Stromal cell of bone marrow (primary cell): ENCODE data around the gene KDM4B.

Experiments used
- DNase-seq: peaks from one replicate; pipeline ENCODE4 v3.0.0-alpha.2; 2012; ENCODE audit warnings: low read depth

The KDM4B gene

DNA sequence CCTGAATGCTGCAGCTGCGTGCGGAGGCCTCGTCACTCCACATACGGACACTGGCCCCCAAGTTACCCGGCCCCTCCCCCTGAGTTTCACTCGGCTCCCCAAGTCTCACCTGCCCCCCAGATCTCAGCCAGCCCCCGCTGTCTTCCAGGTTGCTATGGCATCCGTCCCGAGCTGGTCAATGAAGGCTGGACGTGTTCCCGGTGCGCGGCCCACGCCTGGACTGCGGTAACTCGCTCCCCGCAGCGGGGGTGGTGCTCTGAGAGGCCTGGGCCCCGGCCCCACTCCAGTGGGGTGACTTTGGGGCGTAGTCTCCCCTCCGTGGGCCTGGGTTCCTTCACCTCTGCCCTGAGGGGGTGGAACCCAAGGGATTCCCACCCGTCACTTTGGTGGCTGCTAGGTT lies 168.2 kb downstream of the KDM4B start:
- no peak for DNase-seq

- DNase-seq = no peak
Measured at GRCh38 chr19:5137571-5138124, 168.7 kb downstream of the KDM4B start.

- peak; percentile 55 for DNase-seq
Measured at GRCh38 chr19:5138606-5139582, 170.0 kb downstream of the KDM4B start.

DNA sequence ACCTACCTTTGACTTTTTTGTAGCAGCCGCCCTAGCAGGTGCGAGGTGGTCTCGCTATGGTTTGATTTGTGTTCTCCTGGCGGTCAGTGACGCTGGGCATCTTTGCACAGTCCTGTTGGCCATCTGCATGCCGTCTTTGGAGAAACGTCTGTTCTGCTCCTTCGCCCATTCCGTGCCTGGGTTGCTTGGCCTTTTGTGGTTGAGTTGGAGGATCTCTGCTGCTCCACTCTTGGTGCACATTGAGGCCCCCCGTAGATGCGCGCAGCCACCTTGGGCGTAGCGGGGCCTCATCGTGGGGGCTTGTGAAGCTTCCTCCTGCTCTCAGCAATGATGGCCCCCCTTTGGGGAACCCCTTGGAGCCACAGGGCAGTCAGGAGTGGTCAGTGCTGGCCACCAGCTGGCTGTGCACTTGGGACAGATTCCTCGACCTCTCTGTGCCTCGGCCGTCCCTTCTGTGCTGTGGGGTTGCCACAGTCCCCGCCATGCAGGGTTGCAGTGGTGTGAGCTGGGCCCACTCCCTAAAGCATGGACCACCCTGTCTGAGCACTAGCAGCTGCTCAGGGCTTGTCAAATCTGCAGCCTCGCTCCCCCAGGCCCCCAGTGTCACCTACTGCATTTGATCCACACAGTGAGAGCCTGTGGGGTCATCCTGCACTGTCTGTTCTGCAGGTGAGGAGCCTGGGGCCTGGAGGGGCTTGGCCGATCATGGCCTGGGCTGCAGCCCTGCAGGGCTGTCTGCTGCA lies 170.8 kb downstream of the KDM4B start:
- DNase-seq = no peak

- DNase-seq = no peak
Measured at GRCh38 chr19:5141129-5141849, 172.4 kb downstream of the KDM4B start.

DNA sequence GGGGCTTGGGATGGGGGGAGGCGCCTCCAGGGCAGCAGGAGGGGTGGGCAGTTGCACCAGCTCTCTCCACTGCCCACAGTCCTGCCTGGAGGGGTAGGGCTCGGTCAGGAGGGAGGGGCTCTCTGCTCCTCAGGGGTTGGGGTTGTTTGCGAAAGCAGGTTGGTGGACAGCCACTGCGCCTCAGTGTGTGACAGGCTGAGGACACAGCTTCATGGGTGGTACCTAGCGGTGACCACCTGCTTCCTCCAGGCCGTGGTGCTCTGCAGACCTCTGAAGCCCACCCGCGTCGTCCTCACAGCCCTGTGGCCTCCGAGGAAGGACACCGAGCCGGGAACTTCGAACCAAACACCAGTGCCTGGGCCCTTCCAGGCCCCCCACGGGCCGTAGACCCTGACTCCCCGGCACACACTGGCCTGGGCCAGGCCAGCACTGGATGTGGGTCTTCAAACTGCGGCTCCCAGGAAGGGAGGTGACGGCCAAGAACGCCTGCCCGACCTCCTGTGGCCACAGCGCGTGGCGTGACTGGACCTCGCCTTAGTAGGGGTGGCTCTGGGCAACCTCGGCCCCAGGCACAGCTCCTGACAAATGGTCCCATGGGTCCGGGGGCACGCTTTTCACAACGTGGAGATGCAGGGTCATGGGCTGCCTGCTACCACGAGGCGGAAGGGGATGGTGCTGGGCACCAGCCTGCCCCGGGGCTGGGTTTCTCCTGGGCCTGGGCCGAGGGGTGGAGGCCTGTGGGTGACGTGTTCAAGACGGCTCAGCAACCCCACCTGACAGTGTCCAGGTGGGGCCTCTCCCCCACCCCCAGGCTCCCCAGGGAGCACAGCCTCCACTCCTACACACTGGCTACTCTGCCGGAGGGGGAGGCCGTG lies 173.2 kb downstream of the KDM4B start:
- DNase-seq = no peak

DNA sequence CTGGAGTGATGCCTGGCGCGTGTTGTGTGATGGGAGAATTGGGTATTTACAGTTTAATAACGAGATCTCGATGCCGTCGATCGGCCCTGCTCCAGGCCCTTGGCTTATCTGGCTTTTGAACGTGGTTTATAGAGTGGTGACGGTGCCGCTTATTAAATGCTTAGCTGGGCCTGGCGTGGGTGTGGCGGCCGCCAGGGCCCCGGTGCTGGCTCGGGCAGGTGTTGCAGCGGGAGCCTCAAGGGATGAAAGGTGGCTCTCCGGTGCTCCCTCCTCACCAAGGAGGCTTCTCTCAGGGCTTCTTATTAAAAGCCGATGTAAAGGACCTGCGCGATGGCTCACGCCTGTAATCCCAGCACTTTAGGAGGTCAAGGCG lies 173.8 kb downstream of the KDM4B start:
- DNase-seq = no peak

GRCh38 chr19:5143471-5144411 lies 174.8 kb downstream of the KDM4B start:
- no peak for DNase-seq

GRCh38 chr19:5144545-5145179 lies 175.7 kb downstream of the KDM4B start:
- DNase-seq = no peak

- DNase-seq = no peak
Measured at GRCh38 chr19:5145521-5146511, 176.9 kb downstream of the KDM4B start.

DNA sequence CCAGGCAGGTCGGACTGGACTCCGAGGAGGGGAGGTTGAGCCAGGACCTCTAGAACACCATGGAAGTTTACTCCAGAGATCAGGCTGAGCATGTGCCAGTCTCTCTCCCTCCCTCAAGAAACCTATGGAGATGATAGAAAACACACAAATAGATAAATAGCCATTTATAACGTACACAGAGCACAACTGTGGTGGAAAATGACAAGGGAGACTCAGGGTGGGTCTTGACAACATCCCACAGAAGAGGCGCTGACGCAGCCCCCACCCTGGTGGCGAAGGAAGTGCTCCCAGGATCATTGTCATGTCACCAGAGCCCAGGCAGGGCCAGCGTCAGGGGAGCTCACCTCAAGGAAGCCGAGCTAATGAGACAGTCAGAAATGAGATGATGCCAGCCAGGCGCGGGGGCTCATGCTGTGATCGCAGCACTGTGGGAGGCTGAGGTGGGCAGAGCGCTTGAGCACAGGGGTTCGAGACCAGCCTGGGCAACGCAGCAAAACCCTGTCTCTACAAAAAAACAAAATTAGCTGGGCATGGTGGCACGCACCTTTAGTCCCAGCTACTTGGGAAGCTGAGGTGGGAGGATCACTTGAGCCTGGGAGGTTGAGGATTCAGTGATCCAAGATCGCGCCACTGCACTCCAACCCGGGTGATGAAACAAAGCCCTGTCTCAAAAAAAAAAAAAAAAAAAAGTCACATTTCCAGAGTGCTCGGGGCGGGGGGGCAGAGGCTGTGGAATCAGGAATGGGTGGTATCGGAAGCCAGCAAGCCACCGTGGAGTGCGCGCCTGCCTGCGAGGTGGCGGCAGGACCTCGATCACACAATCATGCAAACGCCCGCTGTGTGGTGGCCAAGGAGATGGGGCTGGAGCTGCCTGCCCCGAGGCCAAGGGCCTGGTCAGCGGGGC lies 178.4 kb downstream of the KDM4B start:
- no peak for DNase-seq

DNA sequence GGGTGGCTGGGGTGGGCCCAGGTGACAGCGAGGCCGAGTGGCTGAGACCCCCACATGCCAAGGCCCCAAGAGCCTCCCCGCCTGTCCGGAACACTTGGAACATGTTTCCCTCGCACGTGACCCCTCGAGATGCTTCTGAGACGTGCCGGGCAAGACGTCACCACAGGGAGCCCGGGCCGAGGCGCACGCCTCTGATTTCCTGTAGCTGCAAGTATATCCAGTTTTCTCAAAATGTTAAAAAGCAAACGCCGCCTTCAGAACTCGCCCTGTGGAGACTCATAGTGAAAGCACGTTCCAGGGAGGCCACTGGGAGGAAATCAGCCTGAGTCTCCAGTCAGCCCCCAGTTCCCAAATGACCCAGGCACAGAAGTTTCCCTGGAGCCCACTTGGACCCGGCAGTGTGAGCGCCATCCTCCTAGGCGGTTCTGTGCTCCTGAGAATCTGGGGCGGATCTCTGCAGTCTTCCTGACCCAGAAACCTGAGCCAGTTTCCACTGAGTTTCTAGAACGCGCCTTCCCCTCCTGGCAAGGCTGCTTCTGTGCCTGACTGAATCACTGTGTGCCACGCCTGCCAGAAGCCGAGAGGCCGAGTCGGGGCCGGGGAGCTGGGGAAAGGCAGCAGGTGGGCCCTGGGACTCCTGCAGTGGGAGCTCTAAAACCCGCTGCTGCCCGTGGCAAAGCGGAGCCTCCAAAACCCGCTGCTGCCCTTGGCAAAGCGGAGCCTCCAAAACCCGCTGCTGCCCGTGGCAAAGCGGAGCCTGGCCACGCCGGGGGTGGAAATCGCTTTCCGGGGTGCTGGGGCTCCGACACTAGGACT lies 179.3 kb downstream of the KDM4B start:
- DNase-seq = peak; percentile 54

GRCh38 chr19:5148794-5149190 lies 179.9 kb downstream of the KDM4B start:
- no peak for DNase-seq

GRCh38 chr19:5149508-5149907 lies 180.6 kb downstream of the KDM4B start:
- DNase-seq = no peak

- no peak for DNase-seq
Measured at GRCh38 chr19:5149932-5150901, 181.3 kb downstream of the KDM4B start.
